Adipose tissue (tissue), 3 donors: ENCODE results near the gene CARD9. TPM values are rescaled to one million over a fixed set of nuclear protein-coding genes. Genes with fewer than 3 reads are reported as not detected.

Source experiments
- H3K27ac ChIP-seq: one replicate; pipeline ENCODE4 v1.5.1; 2013; ENCODE audit warnings: low read depth, low read length
- WGBS, 3 donors: extraction: QIAGEN DNeasy Blood & Tissue Kit; methylation state at CpG; one replicate each; pipeline ENCODE4 v1.1.7; 2013; 5-methylcytosine and 5-hydroxymethylcytosine counted together
- polyA plus RNA-seq, 3 donors: library from polyadenylated mRNA; stranded (reverse); fragments of 200-250 nt; gene quantifications; one replicate each; pipeline ENCODE4 v1.2.3, GENCODE V29; 2013
- donor health status: healthy with polysubstance abuse.
- donor health status: Bipolar disorder and iron deficiency.
- donor health status: healthy.

Gene CARD9
- polyA plus RNA-seq, 3 donors = 0.66 to 2.6 (median 2.2) TPM

GRCh38 chr9:136343121-136343883 is 30.2 kb downstream of the CARD9 start:
- 48 to 75% (median 68%) methylated on average over 22 to 23 of the region's 23 CpGs for WGBS, 3 donors
- no peak overlapping the region for H3K27ac ChIP-seq

DNA sequence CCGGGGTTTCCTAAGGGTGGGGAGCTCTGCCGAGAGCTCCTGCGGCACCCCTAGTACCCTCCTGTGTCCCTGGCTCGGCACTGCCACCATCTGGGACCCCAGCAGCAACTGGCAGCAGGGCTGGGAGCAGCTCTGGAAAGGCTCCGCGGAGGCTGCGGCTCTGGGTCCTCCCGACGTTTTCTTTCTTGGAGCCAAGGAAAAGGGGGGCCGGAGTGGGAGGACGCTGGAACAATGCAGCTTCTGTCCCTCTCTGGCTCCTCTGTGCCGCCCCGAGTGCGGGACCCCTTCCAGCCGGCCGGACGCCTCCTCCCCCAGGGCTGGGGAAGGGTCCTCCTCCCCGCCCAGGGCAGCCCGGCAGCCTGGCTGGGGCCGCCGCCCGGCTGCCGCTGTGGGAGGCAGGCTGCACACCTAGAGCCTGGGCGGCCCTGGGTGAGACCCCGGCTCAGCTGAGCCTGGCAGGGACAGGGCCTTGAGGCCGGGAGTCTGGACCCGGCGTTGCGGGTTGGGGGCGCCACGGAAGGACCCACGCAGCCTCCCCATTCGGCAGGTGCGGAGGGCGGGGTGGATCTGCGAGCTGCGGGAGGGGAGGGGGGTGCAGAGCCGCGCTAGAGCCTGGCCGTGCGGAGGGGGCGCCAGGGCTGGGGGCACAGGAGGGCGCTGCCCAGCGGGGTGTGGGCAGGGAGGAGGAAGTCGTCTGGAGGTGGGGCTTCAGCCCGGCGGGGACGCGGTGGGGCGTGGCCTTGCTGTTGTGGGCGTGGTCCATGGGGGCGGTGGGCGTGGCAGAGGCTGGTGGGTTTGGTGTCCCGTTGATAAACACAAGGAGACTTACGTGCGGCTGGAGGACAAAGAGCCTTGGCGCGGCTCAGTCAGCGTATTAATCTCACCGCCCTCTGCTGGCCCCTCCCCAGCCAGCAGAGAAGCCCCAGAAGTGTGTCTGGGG is 31.0 kb downstream of the CARD9 start:
- 9 to 25% (median 19%) methylated on average over 50 to 60 of the region's 60 CpGs for WGBS, 3 donors
- no peak overlapping the region for H3K27ac ChIP-seq

- 59 to 77% (median 75%) methylated on average over 10 of the region's 10 CpGs for WGBS, 3 donors
- no peak overlapping the region for H3K27ac ChIP-seq
Observed at GRCh38 chr9:136341769-136342168, 31.7 kb downstream of the CARD9 start.

DNA sequence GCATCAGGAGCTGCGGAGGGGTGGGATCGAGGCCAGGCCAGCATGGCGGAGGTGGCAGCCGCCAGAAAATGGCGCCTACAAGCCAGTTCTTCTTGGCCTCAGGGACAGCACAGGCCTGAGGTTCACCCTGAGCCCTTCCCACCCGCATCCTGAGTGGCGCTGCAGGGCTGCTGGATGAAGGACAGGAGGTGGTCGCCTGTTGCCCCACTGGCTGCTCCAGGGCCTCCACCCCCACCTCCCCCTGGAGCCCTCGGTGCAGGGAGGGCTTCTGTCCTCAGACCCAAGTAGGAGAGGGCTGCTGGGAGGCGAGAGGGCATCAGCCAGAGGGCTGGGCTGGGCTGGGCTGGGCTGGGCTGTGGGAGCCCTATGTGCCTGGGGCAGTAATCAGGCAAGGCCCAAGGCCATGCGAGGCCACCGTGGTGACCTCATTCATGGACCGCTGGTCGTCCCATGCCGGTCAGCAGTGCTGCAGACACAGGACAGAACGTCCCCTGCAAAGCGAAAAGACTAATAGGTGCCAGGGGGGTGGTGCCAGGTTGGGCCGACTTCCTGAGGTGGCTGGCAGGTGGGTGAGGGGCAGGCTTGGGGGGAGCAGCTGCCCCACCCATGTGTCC is 32.3 kb downstream of the CARD9 start:
- no peak overlapping the region for H3K27ac ChIP-seq
- 61 to 90% (median 83%) methylated on average over 18 of the region's 18 CpGs for WGBS, 3 donors

DNA sequence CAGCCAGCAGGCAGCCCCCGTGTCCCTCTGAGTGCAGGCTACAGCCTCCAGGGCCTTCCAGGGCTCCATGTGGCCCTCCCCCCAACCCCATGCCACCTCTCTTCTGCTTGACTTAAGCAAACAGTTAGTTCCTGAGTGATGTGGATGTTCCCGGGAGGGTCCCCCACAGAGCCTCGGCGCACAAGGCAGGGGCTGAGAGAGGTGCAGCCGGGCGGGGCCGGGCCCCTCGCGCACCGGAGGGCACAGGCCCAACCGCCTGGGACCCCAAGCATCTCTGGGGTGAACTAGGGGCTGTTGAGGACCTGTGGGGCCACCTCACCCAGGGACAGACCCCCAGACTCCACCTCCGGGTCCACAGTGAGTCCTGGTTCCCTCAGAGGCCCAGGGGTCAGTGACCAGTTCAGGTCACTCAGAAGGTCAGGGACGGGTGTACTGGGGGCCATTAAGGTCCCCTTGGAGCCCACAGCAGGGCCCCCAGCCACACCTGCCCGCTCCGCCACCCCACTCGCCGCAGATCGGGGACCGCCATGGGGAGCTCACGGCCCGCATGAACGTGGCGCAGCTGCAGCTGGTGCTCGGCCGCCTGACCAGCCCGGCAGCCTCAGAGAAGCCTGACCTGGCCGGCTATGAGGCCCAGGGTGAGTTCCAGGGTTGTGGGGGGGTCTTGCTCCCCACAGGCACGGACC is 33.0 kb downstream of the CARD9 start:
- no peak overlapping the region for H3K27ac ChIP-seq
- 88 to 95% (median 93%) methylated on average over 26 to 28 of the region's 28 CpGs for WGBS, 3 donors

GRCh38 chr9:136339958-136340310 is 33.5 kb downstream of the CARD9 start:
- H3K27ac ChIP-seq = no peak overlapping the region
- WGBS, 3 donors = 48 to 91% (median 90%) methylated on average over 12 of the region's 12 CpGs

- WGBS, 3 donors = 34 to 82% (median 79%) methylated on average over 30 to 32 of the region's 32 CpGs
- H3K27ac ChIP-seq = no peak overlapping the region
Observed at GRCh38 chr9:136339173-136339957, 34.1 kb downstream of the CARD9 start.

- no peak overlapping the region for H3K27ac ChIP-seq
- 85 to 94% (median 93%) methylated on average over 23 to 25 of the region's 25 CpGs for WGBS, 3 donors
Observed at GRCh38 chr9:136338511-136338910, 35.0 kb downstream of the CARD9 start.

DNA sequence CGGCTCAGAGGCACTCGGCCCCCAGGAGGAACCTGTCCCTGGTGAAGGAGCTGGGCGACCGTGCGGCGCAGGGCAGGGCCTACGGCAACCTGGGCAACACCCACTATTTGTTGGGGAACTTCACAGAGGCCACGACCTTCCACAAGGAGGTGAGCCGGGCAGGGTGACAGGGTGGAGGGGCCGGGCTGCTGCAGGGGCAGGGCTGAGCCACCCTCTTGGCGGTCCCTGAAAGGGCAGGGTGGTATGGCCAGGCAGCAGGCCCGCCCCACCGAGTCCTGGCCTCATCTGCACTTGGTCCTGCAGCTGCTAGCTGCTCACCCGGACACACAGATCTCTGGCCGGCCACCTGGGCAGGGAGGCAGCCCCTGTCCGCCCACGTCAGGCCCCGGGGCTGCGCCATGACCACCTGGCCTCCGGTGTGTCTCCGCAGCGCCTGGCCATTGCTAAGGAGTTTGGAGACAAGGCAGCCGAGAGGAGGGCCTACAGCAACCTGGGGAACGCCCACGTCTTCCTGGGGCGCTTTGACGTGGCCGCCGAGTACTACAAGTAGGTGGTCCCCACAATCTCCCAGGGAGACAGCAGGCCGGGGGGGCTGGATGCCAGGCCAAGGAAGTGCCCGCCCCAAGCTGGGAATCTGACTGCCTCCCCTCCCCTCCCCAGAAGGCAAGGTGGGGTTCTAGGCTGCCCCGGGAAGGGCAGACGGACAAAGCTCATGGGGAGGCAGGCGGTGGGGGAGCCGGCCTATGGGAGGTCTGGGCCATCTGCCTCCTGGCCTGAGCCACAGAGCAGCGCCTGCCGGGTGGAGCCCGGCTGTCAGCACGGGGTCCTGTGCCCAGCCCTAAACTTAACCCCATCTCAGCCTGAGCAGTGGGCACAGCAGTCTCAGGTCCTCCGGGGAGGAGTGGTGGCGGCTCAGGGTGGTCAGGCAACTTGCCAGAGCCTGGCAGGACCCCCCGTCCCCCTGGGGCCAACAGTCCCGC is 35.8 kb downstream of the CARD9 start:
- 86 to 91% (median 88%) methylated on average over 39 to 43 of the region's 43 CpGs for WGBS, 3 donors
- H3K27ac ChIP-seq = no peak overlapping the region

DNA sequence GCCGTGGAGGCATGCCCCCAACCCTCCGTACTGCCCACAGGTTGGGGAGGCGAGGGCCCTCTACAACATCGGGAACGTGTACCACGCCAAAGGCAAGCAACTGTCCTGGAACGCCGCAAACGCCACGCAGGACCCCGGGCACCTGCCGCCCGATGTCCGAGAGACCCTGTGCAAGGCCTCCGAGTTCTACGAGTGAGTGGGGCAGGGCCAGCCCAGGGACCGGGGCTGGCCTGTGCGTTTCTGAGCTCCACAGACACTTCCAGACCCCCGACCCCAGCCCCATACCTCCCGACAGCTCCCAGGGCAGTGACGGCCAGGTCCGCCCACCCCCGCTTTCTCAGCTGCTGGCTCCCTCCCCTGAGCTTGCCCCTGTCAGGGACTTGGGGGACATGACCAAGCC is 36.6 kb downstream of the CARD9 start:
- WGBS, 3 donors = 93 to 96% (median 96%) methylated on average over 23 of the region's 23 CpGs
- no peak overlapping the region for H3K27ac ChIP-seq

DNA sequence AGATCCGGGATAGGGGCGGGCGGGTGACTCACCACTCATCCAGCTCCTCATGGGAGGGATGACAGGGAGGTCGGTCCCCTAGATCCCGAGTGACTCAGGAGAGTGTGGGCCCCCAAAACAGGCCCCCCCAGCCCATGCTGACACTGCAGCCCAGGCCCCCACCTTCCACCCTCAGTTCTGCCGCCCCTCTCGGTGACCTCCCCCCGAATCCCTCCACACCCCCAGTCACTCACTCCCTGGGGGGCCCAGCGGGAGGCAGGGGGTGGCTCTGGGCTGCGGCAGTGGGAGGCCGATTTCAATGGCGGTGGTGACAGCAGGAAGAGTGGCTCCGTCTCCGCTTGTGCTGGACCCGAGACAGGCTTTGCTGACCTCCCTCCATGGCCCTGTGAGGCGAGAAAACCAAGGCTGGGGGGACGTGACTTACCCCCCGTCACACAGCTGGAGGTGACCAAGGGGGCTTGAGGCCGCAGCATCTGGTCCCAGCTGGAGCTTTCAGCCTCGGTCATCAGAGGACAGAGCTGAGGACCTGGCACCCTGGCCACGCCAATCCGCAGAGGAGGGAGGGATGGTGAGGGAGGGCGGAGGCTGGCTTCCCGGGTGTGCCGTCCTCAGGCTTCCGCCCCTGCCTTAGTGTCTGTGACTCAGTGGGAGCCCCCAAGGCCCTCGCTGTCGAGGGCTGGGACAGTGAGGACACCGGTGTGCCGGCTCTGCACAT is 37.2 kb downstream of the CARD9 start:
- WGBS, 3 donors = 85 to 90% (median 89%) methylated on average over 27 to 30 of the region's 30 CpGs
- H3K27ac ChIP-seq = no peak overlapping the region

GRCh38 chr9:136335296-136336155 is 37.9 kb downstream of the CARD9 start:
- 86 to 91% (median 91%) methylated on average over 26 of the region's 26 CpGs for whole genome bisulfite sequencing, 3 donors
- H3K27ac ChIP-seq = no peak overlapping the region

GRCh38 chr9:136334541-136334940 is 38.9 kb downstream of the CARD9 start:
- H3K27ac ChIP-seq = no peak overlapping the region
- 96 to 97% (median 97%) methylated on average over 21 of the region's 21 CpGs for WGBS, 3 donors

GRCh38 chr9:136333486-136333885 is 40.0 kb downstream of the CARD9 start:
- WGBS, 3 donors = 93 to 96% (median 96%) methylated on average over 15 to 17 of the region's 17 CpGs
- no peak overlapping the region for H3K27ac ChIP-seq

- no peak overlapping the region for H3K27ac ChIP-seq
- 85 to 91% (median 90%) methylated on average over 12 of the region's 12 CpGs for WGBS, 3 donors
Observed at GRCh38 chr9:136333045-136333444, 40.4 kb downstream of the CARD9 start.
